Kidney tubule cell (primary cell): ENCODE data around the gene PTRHD1.

Experiments used
- DNase-seq: peaks from one replicate; pipeline ENCODE4 v3.0.0-alpha.2; 2018; ENCODE audit warnings: low spot score

PTRHD1 gene, protein sequence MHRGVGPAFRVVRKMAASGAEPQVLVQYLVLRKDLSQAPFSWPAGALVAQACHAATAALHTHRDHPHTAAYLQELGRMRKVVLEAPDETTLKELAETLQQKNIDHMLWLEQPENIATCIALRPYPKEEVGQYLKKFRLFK

DNA sequence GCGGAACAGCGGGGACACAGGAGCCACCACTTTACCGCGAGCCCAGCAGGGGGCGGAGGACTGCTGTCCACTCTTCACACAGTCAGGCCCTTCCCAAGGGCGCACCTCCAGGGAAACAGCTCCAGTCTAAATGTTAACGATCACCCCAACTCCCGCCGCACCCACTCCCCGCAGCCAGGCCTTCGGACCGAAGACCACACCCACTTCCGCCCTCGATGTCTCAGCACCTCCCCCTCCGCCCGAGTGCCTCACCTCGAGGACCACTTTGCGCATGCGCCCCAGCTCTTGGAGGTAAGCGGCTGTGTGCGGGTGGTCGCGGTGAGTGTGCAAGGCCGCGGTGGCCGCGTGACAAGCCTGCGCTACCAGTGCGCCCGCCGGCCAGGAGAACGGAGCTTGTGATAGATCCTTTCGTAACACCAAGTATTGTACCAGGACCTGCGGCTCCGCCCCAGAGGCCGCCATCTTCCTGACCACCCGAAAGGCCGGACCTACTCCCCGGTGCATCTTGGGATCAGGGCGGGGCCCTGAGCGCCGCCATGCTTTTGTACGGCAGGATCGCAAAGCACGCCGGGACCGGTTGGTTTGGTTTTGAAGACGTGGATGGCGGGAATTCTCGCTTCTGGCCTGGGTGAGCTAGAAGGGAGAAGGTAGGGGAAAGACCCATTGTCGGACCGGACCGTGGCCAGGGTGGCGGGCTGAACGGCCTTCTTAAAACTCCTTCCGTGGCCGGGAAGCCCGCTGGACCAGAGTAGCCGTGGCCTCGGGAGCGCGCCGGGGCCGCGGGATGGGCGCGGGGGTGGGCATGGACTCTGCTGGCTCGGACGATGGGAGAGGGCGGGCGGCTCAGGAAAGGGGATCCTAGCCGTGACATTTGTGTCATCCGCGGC, at the start of gene PTRHD1, which contains the start of gene CENPO:
TSS of gene PTRHD1 (minus strand) at position 518 of the 887 bp plus-strand sequence. CDS start at position 504, 14 bp downstream.
TSS of gene CENPO (plus strand) at position 552 of the 887 bp plus-strand sequence. CDS start 495 bp downstream, outside the sequence.
- DNase-seq, result peak; percentile 98

DNA sequence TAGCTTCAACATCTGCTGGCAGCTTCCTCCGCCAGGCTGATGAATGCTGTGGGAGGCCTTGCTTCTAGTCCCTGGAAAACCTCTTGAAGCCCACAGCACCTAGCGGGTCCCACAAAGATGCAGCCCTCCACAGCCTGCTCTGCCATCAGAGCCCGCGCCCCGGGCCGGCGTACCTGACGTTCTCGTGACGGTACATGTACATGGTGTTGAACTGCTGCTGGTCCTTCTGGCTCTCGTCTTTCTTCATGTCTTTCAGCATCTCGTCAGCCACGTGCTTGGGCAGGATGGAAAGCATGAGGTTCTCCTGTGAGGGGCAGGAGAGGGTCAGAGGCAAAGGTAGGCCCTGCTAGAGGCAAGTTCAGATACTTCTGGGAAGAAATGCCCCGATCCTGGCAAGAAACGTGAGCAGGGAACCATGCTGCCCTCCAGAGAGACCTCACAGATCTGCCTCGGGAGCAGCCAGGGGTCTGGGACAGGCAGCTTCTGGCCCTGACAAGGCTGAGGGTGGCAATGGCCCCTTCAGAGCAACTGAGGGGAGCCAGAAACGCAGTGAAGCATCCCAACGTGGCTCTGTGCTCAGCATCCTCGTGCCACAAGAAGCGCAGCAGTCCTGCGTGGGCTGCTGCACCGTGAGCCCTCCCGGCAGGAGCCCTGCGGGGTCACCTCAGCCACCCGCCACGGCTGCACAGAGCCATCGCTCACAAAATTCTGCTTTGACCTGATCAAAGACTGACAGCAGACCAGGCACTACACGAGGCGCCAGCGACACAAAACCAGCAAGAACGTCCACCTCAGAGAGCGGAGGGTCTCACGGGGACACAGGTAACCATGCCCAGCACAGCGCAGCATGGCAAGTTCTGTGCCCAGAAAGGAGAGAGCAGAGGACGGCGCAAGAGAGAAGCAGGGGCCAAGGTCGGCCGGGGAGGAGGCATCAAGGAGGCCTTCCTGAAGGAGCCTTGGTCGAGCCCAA, 49.2 kb upstream of the PTRHD1 start:
- DNase-seq, result no peak

DNA sequence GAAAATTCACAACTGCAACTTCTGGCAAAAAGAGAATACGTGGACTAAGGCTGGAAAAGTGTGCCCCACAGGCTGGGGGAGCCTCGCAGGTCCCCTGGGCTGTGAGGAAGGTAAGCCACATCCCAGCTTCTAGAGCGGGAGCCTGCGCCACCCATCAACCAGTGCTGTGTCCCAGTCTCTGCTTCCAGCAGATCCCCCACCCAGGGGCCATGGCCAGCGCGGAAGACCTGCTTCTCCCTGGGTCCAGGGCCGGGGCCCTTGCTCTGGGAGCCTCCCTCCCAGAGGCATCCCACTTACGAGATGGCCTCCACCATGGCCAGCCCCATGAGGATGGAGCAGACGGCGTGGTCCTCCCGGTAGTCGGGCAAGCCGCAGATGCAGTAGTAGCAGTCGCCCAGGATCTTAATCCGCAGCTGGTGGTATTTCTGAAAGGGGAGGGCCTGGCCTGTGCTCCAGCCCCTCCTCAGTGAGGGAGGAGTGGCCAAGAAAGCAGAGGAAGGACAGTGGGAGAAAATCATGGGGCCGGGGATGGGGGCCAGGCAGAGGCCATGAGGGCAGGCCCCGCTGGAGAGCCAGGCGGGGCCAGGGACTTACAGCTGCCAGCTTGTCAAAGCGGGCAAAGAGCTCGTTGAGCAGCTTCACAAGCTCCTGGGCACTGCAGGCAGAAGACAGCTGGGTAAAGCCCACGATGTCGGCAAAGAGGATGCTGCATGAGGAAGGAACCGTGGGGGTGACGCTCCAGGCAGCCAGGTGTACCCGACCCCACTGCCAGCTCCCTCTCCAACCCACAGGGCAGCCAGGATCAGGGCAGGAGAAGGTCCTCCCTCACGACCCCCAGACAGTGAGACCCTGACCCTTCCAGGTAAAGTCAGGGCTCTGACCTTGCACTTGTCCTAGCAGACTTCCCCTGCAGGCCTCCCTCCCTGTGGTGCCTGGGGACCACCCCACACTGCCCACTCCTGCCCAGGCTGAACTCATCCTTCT, 48.1 kb upstream of the PTRHD1 start:
- no peak for DNase-seq

DNA sequence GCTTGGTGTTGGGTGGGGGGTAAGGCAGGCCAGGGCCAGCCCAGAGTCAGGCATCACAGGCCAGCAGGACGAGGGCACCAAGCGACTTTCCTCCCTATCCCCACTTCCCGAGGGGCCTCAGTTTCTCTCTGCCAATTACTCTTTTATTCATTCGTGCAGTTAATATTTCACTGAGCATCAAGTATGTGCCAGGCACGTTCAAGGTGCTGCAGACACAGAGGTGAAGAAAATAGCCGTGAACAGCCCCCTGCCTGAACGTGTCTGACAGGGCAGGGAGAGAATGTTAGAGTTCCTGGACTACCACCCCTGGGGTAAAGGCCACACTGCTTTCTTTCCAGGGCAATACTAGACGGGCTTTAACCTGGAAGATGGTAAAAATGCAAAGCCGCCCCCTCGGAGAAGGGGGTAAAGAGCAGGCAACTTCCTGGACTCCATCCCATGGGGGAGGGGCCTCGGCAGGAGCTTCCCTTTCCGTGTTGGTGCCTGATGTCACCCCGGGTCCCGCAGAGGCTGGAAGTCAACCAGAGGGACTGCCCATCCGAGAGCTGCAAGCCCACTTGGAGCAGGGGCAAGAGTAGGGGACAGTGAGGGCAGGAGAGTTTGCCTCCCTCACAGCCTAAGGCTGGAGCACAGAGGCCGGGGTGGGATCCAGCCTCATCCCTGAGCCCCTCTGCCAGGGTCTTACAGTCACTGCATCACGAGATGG, 47.1 kb upstream of the PTRHD1 start:
- DNase-seq, result no peak

DNA sequence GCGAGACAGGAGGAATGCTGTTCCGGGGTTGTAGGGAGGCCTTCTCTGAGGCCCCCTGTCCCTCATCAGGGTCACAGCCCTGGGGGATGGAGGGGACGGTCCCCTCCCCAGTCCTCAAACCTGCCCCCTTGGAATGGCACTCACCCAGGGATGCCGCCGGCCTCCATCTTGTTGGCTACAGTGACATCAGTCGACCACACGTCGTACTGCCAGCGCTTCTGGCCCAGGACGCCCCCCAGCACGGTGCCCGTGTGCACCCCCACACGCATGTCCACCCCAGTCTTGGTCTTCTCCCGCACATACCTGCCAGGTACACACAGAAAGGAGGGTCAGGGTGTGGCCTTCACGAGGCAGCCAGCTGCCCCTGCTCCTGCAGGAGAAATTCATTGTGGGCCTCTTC, 46.5 kb upstream of the PTRHD1 start:
- no peak for DNase-seq

DNA sequence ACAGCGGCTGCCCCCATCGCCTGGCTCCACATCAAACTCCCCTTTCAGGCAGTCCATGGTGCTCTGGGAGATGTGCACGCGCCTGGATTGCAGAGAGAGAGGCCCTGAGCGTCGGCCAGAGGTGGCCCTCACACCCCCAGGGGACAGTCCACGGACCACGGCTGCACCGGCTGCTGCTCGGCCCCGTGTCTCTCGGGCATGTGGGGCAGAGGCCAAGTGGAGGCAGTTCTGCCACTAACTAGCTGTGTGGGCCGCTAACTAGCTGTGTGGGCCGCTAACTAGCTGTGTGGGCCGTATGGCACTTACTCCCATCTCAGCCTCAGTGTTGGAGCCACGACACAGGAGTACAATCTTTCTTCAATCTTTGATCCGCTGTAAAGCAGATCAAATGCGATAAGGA, 45.4 kb upstream of the PTRHD1 start:
- DNase-seq, result no peak

DNA sequence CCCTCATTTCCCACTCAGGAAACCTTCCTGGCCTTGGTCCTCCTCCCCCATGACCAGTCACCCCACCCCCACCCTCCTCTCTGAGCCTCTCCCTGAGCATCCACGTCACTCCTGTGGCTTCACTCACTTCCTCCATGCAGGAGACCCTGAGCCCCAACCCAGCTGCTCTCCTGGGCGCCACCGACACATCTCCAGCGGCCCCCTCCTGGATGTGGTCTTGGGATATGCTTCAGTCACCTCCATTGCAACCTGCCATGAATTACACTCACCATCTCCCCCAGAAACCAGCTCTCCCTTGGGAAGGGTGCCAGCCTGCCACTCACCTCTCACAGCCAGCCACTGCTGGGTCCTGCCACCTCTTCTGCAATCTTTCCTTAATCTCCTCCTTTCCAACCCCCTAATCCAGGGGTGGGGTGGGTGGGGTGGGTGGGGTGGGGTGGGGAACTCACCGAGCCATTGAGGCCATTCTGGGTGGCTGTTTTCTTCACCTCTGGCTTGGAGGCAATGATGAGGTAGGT, 44.9 kb upstream of the PTRHD1 start:
- no peak for DNase-seq

DNA sequence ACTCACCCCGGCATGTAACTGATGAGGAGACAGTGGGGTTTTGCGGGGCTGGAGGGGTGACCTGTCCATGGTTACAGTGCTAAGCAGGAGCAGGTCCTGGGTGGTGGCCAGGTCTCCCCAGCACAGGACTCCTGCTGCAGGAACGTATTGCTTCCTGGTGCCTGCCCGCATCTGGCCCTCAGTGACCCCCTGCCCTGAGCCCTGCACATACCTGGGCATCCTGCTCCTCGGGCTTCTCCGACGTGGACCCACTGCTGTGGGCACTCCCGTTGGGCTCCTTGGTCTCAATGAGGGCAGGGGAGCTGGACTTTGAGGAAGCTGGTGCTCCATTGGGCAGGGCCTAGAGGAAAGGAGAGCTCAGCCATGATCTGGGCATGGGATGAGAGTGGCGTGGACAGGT, 43.5 kb upstream of the PTRHD1 start:
- no peak for DNase-seq

DNA sequence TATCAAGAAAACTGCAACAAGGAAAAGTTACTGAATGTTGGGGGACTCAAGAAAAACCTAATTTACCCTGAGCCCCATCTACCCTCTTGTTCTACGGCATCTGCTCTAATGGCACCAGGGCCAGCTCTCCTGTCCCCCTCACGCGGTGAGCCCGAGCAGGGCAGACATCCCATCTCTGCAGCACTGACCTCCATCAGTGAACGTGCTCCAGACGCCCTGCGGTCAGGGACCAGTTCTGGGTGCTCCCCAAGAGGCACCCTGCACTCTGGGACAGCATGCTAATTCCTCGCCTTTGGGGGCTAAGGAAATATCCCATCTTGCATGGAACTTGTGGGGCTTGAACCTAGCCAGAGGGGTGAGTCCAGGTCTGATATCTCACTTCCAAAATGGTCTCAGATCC, 43.0 kb upstream of the PTRHD1 start:
- DNase-seq, result no peak

DNA sequence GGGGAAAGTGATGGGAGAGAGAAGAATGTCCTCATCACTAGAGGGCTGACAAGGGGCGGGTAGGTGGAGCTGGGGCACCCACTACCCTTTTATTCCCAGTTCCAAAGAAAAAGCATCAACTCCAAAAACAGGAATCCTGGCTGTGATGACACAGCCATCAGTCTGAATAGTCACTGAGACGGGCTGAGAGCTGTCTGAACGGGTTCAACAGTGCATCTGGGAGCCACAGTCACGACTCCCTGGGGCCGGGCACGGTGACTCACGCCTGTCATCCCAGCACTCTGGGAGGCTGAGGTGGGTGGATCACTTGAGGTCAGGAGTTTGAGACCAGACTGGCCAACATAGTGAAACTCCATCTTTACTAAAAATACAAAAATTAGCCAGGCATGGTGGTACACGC, 42.2 kb upstream of the PTRHD1 start:
- DNase-seq, result peak; percentile 38

DNA sequence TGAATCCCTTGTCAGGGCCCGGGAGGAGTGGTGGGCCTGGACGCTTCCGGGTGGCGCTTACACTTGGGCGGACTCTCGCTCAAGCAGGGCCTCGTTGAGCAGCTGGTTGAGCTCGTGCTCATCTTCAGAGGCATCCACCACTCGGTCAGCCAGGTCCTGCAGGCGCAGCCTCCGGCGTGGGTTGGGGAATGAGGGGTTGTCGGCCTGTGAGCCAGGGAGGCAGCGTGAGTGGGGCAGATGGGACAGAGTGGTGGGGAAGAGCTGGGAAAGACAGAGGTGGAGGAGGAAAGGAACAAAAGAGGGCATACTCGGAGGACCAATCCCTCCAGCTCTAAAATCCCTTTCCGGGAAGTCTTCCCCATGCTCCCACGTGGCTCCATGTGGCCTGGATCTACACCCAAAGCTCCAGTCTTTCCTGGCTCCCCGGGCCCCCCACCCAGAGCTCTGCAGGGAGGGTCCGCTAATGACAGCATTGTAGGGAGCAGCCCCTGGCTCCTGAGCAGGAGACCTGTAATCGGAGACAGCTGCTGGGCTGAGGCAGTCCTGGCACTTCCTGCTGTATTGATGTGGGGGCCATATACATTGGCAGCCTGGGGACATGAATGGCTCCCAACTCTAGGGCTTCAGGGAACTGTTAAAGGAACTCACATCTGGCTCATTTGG, 41.7 kb upstream of the PTRHD1 start:
- no peak for DNase-seq

DNA sequence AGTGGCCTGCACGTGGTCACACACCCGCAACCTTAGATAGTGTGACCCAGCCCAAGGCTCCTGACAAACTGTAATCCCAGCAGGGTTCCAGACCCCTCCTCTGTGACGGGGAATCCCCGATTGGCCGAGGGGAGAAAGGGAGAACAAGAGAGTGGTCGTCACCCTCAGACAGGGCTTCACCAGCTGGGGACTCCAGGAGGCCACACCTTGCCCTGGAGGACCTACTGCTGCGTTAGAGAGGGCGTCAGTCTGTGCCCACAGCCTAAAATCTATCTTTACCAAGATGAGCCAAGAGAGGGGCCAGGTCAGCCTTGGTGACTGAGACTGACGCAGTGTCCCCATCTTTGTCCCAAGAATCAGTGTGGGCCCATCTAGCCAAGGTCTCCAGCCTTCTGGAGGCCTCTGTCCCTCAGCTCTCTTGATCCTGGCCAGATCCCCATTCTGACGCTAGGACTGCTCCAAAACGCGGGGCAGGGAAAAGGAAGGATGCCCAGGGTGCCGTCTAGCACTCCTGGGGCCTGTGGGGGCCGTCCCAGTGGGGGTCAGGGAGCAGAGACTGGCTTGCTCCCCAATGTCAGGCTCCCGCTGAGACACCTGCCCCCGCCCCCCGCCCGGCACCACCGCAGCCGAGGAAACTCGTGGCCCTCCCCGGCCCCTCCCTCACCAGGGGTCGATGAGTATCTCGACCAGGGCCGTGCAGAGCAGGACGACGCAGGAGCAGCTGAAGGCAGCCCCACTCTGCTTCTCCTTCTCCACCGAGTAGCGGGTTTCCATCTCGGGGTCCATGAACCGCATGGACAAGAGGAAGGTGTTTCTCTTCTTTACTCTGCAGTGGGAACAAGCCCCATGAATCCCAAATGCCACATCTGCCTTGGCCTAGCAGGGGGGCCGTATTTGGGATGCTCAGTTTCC, 40.9 kb upstream of the PTRHD1 start:
- DNase-seq, result no peak

DNA sequence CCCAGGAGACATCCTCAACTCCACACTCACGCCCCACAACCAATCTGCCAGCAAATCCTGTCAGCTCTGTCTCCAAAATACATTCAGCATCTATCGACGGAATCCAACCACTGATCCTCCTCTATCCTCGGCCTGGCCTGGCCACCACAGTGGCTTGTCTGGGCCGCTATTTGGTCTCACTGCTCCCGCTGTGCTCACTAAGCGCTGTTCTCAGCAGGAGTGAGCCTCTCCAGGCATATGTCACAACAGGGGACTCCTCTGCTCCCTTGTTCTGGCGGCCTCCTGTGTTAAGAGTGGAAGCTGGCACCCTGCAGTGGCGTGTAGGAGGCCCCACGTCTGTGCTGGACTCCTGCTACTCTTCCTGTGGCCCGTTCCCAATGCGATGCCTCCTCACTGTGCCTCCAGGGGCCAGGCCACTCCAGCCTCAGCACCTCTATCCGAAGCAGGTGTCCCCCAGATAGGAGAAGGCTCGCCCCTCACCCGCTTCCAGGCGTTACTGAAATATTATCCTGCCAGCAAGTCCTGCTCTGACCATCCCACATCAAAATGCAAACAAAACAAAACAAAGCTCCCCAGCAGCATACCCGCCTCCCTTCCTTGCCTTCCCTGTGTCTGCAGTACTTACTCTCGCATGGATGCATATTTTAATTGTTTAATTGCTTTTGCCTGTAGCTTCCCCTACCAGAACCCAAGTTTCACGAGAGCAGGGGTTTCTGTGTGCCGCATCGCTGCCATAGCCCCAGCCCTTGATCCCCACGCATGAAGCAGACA, 39.9 kb upstream of the PTRHD1 start:
- DNase-seq, result no peak

DNA sequence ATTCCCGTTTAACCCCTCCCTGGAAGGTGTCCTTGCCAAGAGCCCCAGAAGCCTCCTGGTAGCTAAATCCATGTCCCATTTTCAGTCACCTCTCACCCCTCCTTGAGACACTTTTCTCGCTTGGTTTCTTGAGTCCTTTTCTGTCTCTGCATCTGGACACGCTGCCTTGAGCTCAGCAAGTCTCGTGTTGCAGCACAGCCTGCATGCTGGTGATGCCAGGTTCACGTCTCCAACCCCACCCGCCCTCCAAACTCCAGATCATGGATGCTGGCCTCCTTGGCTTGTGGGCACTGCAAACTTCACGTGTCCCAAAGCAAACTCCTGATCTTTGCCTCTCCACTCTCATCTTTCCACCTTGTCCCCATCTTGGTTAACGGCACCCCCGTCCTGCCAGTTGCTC, 39.3 kb upstream of the PTRHD1 start:
- no peak for DNase-seq

DNA sequence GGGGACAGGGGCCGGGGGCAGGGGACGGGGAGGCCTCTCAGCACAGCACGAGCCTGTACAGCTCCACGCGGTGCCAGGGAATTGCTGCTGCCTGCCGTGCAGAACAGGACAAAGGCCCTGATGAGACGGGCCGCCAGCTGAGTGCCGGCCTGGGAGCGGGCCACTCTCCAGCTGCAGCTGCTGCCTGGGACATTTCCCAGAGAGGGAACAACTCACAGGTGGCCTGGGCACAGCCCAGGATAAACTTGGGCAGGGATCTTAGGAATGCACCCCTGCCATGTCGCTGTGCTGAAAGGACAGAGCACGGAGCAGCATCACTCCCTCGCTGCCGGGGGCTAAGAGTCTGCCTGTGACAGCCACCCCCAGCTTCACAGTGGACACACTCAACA, 38.9 kb upstream of the PTRHD1 start:
- no peak for DNase-seq

DNA sequence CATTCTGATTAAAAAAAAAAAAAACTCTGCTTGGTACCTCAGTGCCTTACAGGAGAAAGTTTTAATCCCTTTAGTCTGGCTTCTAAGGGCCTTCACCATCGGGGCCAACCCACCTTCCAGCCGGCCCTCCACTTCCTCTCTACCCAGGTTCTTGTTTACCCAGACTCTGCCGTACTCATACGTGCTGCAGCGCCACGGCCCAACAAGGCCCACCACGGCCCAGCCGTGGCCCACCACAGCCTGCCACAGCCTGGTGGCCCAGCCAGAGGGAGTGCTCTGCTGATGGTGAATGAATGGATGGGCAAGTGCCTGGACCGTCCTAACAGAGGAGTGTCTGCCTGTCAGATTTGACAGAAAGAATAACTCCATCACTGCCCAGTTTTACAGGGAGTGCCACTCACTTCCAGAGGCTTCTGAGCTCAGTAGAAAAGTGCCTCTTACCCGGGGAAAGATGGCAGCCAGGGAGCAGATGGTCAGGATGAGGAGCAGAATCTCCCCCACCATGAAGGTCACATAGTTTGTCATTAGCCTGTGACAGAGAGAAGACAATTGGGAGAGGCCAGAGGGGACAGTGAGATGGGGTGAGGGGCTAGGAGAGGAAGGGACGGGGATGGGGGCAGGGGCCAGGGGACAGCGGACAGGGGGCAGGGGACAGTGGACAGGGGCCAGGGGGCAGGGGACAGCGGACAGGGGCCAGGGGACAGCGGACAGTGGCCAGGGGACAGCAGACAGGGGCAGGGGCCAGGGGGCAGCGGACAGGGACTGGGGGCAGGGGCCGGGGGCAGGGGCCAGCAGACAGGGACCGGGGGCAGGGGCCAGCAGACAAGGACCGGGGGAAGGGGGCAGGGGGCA, 38.3 kb upstream of the PTRHD1 start:
- no peak for DNase-seq

DNA sequence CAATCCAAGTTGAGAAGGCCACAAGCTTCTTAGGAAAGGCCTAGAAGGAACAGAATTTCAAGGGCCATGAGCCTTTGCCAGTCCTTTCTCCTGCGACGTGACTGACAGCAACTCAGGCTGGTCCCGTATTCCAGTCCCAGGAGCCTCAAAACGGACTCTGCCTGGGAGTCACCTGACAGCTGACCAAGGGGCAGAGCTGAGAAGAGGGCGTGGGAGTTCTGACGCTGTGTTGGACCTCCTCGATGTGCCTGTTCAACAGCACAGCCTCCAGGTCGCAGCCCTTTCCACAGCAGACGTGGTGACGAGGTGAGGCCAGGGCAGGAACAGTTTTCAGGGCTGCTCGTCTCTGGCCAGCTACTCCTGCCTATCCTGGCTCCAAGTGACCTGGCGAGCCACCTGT, 37.6 kb upstream of the PTRHD1 start:
- no peak for DNase-seq
